NCI-H82 treated with DMSO at 0.1 percent for 48 hours (cell line): ENCODE measurements around the gene RACK1.

Experiments used
- DNase-seq: peaks from one replicate; lab custom pipeline; 2025; ENCODE audit not compliant: unreplicated experiment; lab: John Stamatoyannopoulos, UW

Gene RACK1

GRCh38 chr5:181234455-181235306 lies 9.0 kb downstream of the RACK1 start:
- no peak for DNase-seq

GRCh38 chr5:181233801-181234454 lies 9.8 kb downstream of the RACK1 start:
- no peak for DNase-seq

- no peak for DNase-seq
Observed at GRCh38 chr5:181233088-181233800, 10.5 kb downstream of the RACK1 start.

GRCh38 chr5:181232593-181232992 lies 11.1 kb downstream of the RACK1 start:
- DNase-seq, result no peak

GRCh38 chr5:181231432-181231831 lies 12.3 kb downstream of the RACK1 start:
- DNase-seq, result no peak

GRCh38 chr5:181230551-181230950 lies 13.2 kb downstream of the RACK1 start:
- DNase-seq, result no peak

- DNase-seq, result no peak
Observed at GRCh38 chr5:181229996-181230395, 13.7 kb downstream of the RACK1 start.

- DNase-seq, result no peak
Observed at GRCh38 chr5:181224390-181225229, 19.1 kb downstream of the RACK1 start.

GRCh38 chr5:181223729-181224389 lies 19.8 kb downstream of the RACK1 start:
- no peak for DNase-seq

- DNase-seq, result no peak
Observed at GRCh38 chr5:181223058-181223728, 20.5 kb downstream of the RACK1 start, which contains the start of gene TRIM41. TSS of gene TRIM41 (plus strand) at chr5:181223281. CDS start at chr5:181224000, 719 bp downstream.

GRCh38 chr5:181222630-181223057 lies 21.1 kb downstream of the RACK1 start:
- DNase-seq, result no peak

GRCh38 chr5:181221792-181222629 lies 21.7 kb downstream of the RACK1 start:
- DNase-seq, result no peak

- DNase-seq, result no peak
Observed at GRCh38 chr5:181221105-181221791, 22.5 kb downstream of the RACK1 start.

GRCh38 chr5:181220178-181220515 lies 23.6 kb downstream of the RACK1 start:
- DNase-seq, result no peak

GRCh38 chr5:181219262-181220177 lies 24.2 kb downstream of the RACK1 start:
- DNase-seq, result no peak

- no peak for DNase-seq
Observed at GRCh38 chr5:181218795-181219124, 24.9 kb downstream of the RACK1 start.

GRCh38 chr5:181217803-181218062 lies 26.0 kb downstream of the RACK1 start:
- no peak for DNase-seq
